Gastroesophageal sphincter (tissue), 3 donors: ENCODE results near the gene DGKK.

Source experiments
- EP300 ChIP-seq: sonication (generic); formaldehyde crosslinking; IDR thresholded peaks from one replicate; pipeline ENCODE4 v1.6.1; 2017; ENCODE audit warnings: antibody characterized with exemption, mild to moderate bottlenecking
- POLR2AphosphoS5 ChIP-seq: sonication (generic); formaldehyde crosslinking; IDR thresholded peaks from one replicate; pipeline ENCODE4 v1.6.1; 2017; ENCODE audit warnings: antibody characterized with exemption
- TF ChIP-seq, protein P1 (sequence below), 4 experiments: fragments of 200-600 bp in 2 of 4; fragments of 450-650 bp in 2 of 4; sonication (generic) in 1 of 4; IDR thresholded peaks; one replicate each; pipeline ENCODE4 v1.5.1; 2017 to 2019; ENCODE audit warnings: antibody characterized with exemption in 4 of 4, mild to moderate bottlenecking in 2 of 4, moderate library complexity in 2 of 4

- TF ChIP-seq, protein P1, sequence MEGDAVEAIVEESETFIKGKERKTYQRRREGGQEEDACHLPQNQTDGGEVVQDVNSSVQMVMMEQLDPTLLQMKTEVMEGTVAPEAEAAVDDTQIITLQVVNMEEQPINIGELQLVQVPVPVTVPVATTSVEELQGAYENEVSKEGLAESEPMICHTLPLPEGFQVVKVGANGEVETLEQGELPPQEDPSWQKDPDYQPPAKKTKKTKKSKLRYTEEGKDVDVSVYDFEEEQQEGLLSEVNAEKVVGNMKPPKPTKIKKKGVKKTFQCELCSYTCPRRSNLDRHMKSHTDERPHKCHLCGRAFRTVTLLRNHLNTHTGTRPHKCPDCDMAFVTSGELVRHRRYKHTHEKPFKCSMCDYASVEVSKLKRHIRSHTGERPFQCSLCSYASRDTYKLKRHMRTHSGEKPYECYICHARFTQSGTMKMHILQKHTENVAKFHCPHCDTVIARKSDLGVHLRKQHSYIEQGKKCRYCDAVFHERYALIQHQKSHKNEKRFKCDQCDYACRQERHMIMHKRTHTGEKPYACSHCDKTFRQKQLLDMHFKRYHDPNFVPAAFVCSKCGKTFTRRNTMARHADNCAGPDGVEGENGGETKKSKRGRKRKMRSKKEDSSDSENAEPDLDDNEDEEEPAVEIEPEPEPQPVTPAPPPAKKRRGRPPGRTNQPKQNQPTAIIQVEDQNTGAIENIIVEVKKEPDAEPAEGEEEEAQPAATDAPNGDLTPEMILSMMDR (IDR thresholded peaks at IDR 0.05): no peak
- TF ChIP-seq EP300 (no peak), POLR2AphosphoS5 (no peak)
These were observed 143.4 kb downstream of the DGKK start for GRCh38 chrX:50327235-50327634.
